Measurements from ENCODE around the gene RAD54L. TPM values are rescaled to one million over a fixed set of nuclear protein-coding genes. Genes with fewer than 3 reads are reported as not detected.
A peak's percentile ranks its signal among the peaks of the same experiment; 100 is the strongest.

The RAD54L gene
- total and polyA plus RNA-seq, 10 of the 15 experiments (the other 5 are each of a cell fraction or from before 2014, with no cell fraction given): 12.9 to 54.2 (median 23.6) TPM

GRCh38 chr1:46303038-46303871 is 55.7 kb downstream of the RAD54L start, which contains the start of the genes LRRC41 and UQCRH (continued):
- TF ChIP-seq USF1 (IDR thresholded peaks at IDR 0.05; ENCODE audit: borderline replicate concordance, extremely low read length, insufficient read depth, low read depth, low read length) (peak; percentile 64), RUNX3 (IDR thresholded peaks at IDR 0.05; ENCODE audit: low read length) (peak; percentile 93), FOXM1 (IDR thresholded peaks at IDR 0.05; ENCODE audit: low read depth, low read length) (no peak), PKNOX1 (IDR thresholded peaks at IDR 0.05) (peak; percentile 64), ZNF207 (IDR thresholded peaks at IDR 0.05; ENCODE audit: borderline replicate concordance) (peak; percentile 99), MYC (IDR thresholded peaks at IDR 0.05; ENCODE audit: insufficient read depth, insufficient read length, insufficient replicate concordance, low read length, severe bottlenecking) (peak; percentile 27), ZSCAN29 (IDR thresholded peaks at IDR 0.05) (no peak), RAD51 (IDR thresholded peaks at IDR 0.05) (peak; percentile 92), RELB (IDR thresholded peaks at IDR 0.05; ENCODE audit: low read depth) (peak; percentile 96), RB1 (IDR thresholded peaks at IDR 0.05; ENCODE audit: borderline replicate concordance) (peak; percentile 68; the same call in 1 of the 2 replicates), RFX5 (IDR thresholded peaks at IDR 0.05; ENCODE audit: low read depth, low read length) (no peak), MEF2B (IDR thresholded peaks at IDR 0.05; ENCODE audit: partially characterized antibody, poor library complexity, severe bottlenecking) (peak; percentile 21), SMAD1 (IDR thresholded peaks at IDR 0.05; ENCODE audit: low read depth, partially characterized antibody) (peak; percentile 25), SRF (IDR thresholded peaks at IDR 0.05; ENCODE audit: low read depth in 2 of 2, low read length in 2 of 2) (peak; percentile 55 to 80; a peak in 2 of 4 replicates), REST (IDR thresholded peaks at IDR 0.05; ENCODE audit: low read depth, low read length) (no peak), SREBF1 (IDR thresholded peaks at IDR 0.05; ENCODE audit: low read length) (peak; percentile 99), SIX5 (IDR thresholded peaks at IDR 0.05; ENCODE audit: low read depth, low read length, severe bottlenecking) (peak; percentile 83), RCOR1 (conservative IDR thresholded peaks at IDR 0.05; ENCODE audit: low read depth, low read length) (no peak; the same call in 1 of the 2 replicates), NBN (IDR thresholded peaks at IDR 0.05) (peak; percentile 94), TARDBP (IDR thresholded peaks at IDR 0.05; ENCODE audit: borderline replicate concordance) (peak; percentile 76; the same call in 1 of the 2 replicates), HDGF (IDR thresholded peaks at IDR 0.05) (peak; percentile 13; the same call in 1 of the 2 replicates), TCF7 (IDR thresholded peaks at IDR 0.05; ENCODE audit: borderline replicate concordance) (no peak)

Measured in GM12878 (cell line).